ENCODE data around the gene ORC2. TPM values are rescaled to one million over a fixed set of nuclear protein-coding genes. Genes with fewer than 3 reads are reported as not detected.

The ORC2 gene
- total RNA-seq, 4 donors from 2014 or later = 17.8 to 32.3 (median 20.1) TPM

- 82 to 87% methylated on average over 3 of the region's 3 CpGs for whole genome bisulfite sequencing, 2 donors
- H3K4me3 ChIP-seq = no peak overlapping the region
- TF ChIP-seq POLR2A (IDR thresholded peaks at IDR 0.05) = no peak
- no peak for TF ChIP-seq EP300 (IDR thresholded peaks at IDR 0.05)
- TF ChIP-seq, protein P1, sequence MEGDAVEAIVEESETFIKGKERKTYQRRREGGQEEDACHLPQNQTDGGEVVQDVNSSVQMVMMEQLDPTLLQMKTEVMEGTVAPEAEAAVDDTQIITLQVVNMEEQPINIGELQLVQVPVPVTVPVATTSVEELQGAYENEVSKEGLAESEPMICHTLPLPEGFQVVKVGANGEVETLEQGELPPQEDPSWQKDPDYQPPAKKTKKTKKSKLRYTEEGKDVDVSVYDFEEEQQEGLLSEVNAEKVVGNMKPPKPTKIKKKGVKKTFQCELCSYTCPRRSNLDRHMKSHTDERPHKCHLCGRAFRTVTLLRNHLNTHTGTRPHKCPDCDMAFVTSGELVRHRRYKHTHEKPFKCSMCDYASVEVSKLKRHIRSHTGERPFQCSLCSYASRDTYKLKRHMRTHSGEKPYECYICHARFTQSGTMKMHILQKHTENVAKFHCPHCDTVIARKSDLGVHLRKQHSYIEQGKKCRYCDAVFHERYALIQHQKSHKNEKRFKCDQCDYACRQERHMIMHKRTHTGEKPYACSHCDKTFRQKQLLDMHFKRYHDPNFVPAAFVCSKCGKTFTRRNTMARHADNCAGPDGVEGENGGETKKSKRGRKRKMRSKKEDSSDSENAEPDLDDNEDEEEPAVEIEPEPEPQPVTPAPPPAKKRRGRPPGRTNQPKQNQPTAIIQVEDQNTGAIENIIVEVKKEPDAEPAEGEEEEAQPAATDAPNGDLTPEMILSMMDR (IDR thresholded peaks at IDR 0.05) = no peak
- H3K4me1 ChIP-seq = peaks cover 0 to 13% (median 0%) of the 10 kb centered on the region in 4 donors
- no peak for DNase-seq (ENCODE audit: low spot score in 2 of 2)
- H3K27ac ChIP-seq = no peak overlapping the region
- no peaks in the 10 kb centered on the region for H3K27me3 ChIP-seq
- H3K36me3 ChIP-seq = peaks cover 0 to 65% (median 0%) of the 10 kb centered on the region in 3 donors
- no peaks in the 10 kb centered on the region for H3K9me3 ChIP-seq
Observed at GRCh38 chr2:200871151-200871550, 92.3 kb downstream of the ORC2 start.

DNA sequence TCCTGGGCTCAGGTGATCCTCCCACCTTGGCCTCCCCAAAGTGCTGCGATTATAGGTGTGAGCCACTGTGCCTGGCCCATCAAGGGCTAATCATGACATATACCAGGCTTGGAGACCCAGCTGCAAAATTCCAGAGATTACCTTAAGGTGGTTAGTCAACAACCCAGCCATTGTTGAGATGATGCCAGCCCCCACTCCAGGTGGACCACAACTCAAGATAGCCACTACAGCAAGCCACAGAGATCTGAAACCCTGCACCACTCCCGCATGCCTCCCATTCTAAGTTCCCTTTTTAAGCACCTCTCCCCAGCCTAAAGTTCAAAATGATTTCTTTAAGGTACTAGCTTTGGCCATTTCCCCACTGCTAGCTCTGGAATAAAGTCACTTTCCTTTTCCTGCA lies 94.4 kb downstream of the ORC2 start:
- H3K4me1 ChIP-seq = peaks cover 0 to 20% (median 3%) of the 10 kb centered on the region in 4 donors
- no peak overlapping the region for H3K4me3 ChIP-seq
- no peak for DNase-seq (ENCODE audit: low spot score in 2 of 2)
- peaks cover 0 to 44% (median 0%) of the 10 kb centered on the region in 3 donors for H3K36me3 ChIP-seq
- 91 to 97% methylated on average over 2 of the region's 2 CpGs for WGBS, 2 donors
- no peaks in the 10 kb centered on the region for H3K27me3 ChIP-seq
- no peaks in the 10 kb centered on the region for H3K9me3 ChIP-seq
- TF ChIP-seq POLR2A (IDR thresholded peaks at IDR 0.05) (no peak), EP300 (IDR thresholded peaks at IDR 0.05) (no peak)
- TF ChIP-seq, protein P1 (IDR thresholded peaks at IDR 0.05) = no peak
- H3K27ac ChIP-seq = no peak overlapping the region

DNA sequence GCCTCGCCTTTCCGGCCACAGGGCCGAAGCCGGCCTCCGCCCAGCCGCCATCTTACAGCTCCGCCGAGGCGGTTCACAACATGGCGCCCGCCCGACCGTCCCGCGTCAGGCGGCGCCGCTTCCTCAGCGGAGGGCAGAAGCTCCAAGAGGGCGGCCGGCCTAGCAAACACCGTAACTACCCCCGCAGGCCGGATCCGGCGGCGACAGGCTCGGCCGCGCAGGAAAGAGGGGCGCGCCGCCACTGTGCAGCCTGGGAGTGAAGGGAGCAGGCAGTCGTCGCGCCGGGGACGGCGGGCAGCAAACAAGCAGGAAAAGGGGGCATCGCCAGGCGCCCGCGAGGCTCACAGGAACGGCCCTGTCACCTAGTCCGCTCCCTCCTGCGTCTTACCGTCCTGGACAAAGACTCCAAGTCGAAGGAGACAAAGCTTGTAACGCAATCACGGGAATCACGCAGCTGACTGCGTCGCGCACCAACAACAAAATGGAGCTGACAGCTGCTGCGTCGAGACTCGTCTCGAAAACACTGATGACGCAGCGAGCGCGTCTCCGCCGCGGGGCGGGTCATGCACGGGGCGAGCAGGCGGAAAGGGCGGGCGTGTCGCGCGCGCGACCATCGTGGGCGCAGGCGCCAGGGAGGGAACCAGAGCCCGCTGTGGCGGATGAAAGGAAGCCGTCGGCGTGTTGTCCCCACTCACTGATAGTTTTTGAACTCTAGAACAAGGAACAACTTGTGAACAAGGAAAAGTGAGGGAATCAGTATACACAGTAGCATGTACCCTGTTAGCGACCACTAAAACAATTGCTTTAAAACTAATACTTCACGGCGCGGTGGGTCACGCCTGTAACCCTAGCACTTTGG lies 99.1 kb downstream of the ORC2 start, which contains the start of gene CLK1:
TSS of gene CLK1 (minus strand) at position 483 of the 859 bp plus-strand sequence. CDS start 2,796 bp downstream, outside the sequence.
- H3K4me1 ChIP-seq = peaks cover 0 to 44% (median 12%) of the 10 kb centered on the region in 4 donors
- WGBS, 2 donors = 1 to 2% methylated on average over 49 to 72 of the region's 89 CpGs
- H3K36me3 ChIP-seq = peaks cover 0 to 7% (median 0%) of the 10 kb centered on the region in 3 donors
- peak within 1 kb of the TSS; percentile 84 to 98 (median 92) for H3K4me3 ChIP-seq
- no peaks in the 10 kb centered on the region for H3K27me3 ChIP-seq
- H3K9me3 ChIP-seq = no peaks in the 10 kb centered on the region
- peak; percentile 95 to 96 for DNase-seq (ENCODE audit: low spot score in 2 of 2)
- peak within 1 kb of the TSS; percentile 100 for H3K27ac ChIP-seq
- TF ChIP-seq POLR2A (IDR thresholded peaks at IDR 0.05) (peak; percentile 100), EP300 (IDR thresholded peaks at IDR 0.05) (peak; percentile 97 to 100)
- TF ChIP-seq, protein P1 (IDR thresholded peaks at IDR 0.05) = peak in 2 of 5 experiments; percentile 42 to 58

- peak overlapping the region; percentile 84 to 98 (median 92) for H3K4me3 ChIP-seq
- 1% methylated on average over 19 of the region's 19 CpGs for WGBS, 2 donors
- TF ChIP-seq POLR2A (IDR thresholded peaks at IDR 0.05) = peak in 1 of 2 donors; percentile 8
- no peak for TF ChIP-seq EP300 (IDR thresholded peaks at IDR 0.05)
- TF ChIP-seq, protein P1 (IDR thresholded peaks at IDR 0.05) = no peak
Observed at GRCh38 chr2:200863782-200864175, 99.7 kb downstream of the ORC2 start.

GRCh38 chr2:200862532-200863000 lies 100.9 kb downstream of the ORC2 start:
- Histone ChIP-seq H3K27me3 (no peaks in the 10 kb centered on the region), H3K4me1 (peaks cover 0 to 63% (median 26%) of the 10 kb centered on the region in 4 donors), H3K36me3 (peaks cover 0 to 21% (median 6%) of the 10 kb centered on the region in 3 donors), H3K4me3 (peak overlapping the region; percentile 84 to 98 (median 92)), H3K27ac (peak overlapping the region; percentile 100), H3K9me3 (no peaks in the 10 kb centered on the region)
- DNase-seq (ENCODE audit: low spot score in 2 of 2) = peak in 1 of 2 donors; percentile 74
- 0 to 2% methylated on average over 13 of the region's 13 CpGs for WGBS, 2 donors
- TF ChIP-seq EP300 (IDR thresholded peaks at IDR 0.05) (peak in 1 of 2 donors; percentile 95), POLR2A (IDR thresholded peaks at IDR 0.05) (peak; percentile 31 to 68)
- TF ChIP-seq, protein P1 (IDR thresholded peaks at IDR 0.05) = no peak

More at GRCh38 chr2:200863782-200864175, 99.7 kb downstream of the ORC2 start:
- no peaks in the 10 kb centered on the region for H3K27me3 ChIP-seq
- peaks cover 0 to 9% (median 0%) of the 10 kb centered on the region in 3 donors for H3K36me3 ChIP-seq
- no peaks in the 10 kb centered on the region for H3K9me3 ChIP-seq
- peak overlapping the region; percentile 100 for H3K27ac ChIP-seq
- no peak for DNase-seq (ENCODE audit: low spot score in 2 of 2)
- H3K4me1 ChIP-seq = peaks cover 0 to 51% (median 18%) of the 10 kb centered on the region in 4 donors
